CD4-positive, alpha-beta T cell treated with Interleukin-6 for 4 hours (primary cell): ENCODE measurements around the gene SQSTM1.
A peak's percentile ranks its signal among the peaks of the same experiment; 100 is the strongest.

ENCODE experiments used
- DNase-seq: peaks from one replicate; pipeline ENCODE4 v3.0.0-alpha.2; 2020; ENCODE audit warnings: mixed read lengths

Gene SQSTM1

GRCh38 chr5:179795049-179795862 is 25.4 kb upstream of the SQSTM1 start:
- peak; percentile 24 for DNase-seq

- peak; percentile 82 for DNase-seq
Measured at GRCh38 chr5:179795863-179796833, 24.6 kb upstream of the SQSTM1 start.

GRCh38 chr5:179796877-179797608 is 23.7 kb upstream of the SQSTM1 start:
- no peak for DNase-seq

- no peak for DNase-seq
Measured at GRCh38 chr5:179797741-179798140, 23.0 kb upstream of the SQSTM1 start.

- no peak for DNase-seq
Measured at GRCh38 chr5:179798144-179798770, 22.4 kb upstream of the SQSTM1 start.

- DNase-seq = no peak
Measured at GRCh38 chr5:179798771-179799643, 21.7 kb upstream of the SQSTM1 start.

- no peak for DNase-seq
Measured at GRCh38 chr5:179799644-179799973, 21.1 kb upstream of the SQSTM1 start.

- DNase-seq = no peak
Measured at GRCh38 chr5:179800071-179800695, 20.5 kb upstream of the SQSTM1 start.

- no peak for DNase-seq
Measured at GRCh38 chr5:179800696-179801201, 20.0 kb upstream of the SQSTM1 start.

GRCh38 chr5:179801304-179802206 is 19.1 kb upstream of the SQSTM1 start:
- DNase-seq = peak; percentile 91

GRCh38 chr5:179802207-179802883 is 18.4 kb upstream of the SQSTM1 start:
- no peak for DNase-seq

- no peak for DNase-seq
Measured at GRCh38 chr5:179802950-179803562, 17.6 kb upstream of the SQSTM1 start.

- peak; percentile 50 for DNase-seq
Measured at GRCh38 chr5:179803651-179804554, 16.8 kb upstream of the SQSTM1 start.

GRCh38 chr5:179804555-179804947 is 16.2 kb upstream of the SQSTM1 start:
- DNase-seq = no peak

- no peak for DNase-seq
Measured at GRCh38 chr5:179805070-179805528, 15.6 kb upstream of the SQSTM1 start.

GRCh38 chr5:179805529-179806249 is 15.0 kb upstream of the SQSTM1 start:
- DNase-seq = peak; percentile 49
